AG04449 (cell line): ENCODE results near the gene ZBP1.
A peak's percentile ranks its signal among the peaks of the same experiment; 100 is the strongest.

Source experiments
- CTCF ChIA-PET: fragments of 350-600 bp; formaldehyde crosslinking; extraction: SDS; loops from one replicate; lab custom pipeline; 2021; ENCODE audit warnings: antibody characterized with exemption; lab: Yijun Ruan, JAX
- POLR2A ChIA-PET: fragments of 400-600, 350-600 bp; formaldehyde crosslinking; extraction: SDS; loops from one replicate; lab custom pipeline; 2020; ENCODE audit warnings: antibody characterized with exemption, inconsistent platforms; lab: Yijun Ruan, JAX
- DNase-seq: peaks from one replicate; pipeline ENCODE4 v3.0.0-alpha.2; 2010; ENCODE audit warnings: low read depth, low spot score
- H3K4me3 ChIP-seq: 2 replicates; pipeline ENCODE4 v1.5.1; 2011; ENCODE audit warnings: low read depth, mild to moderate bottlenecking, control low read depth, low read length
- CTCF ChIP-seq: IDR thresholded peaks from one replicate; pipeline ENCODE4 v1.5.1; 2011; ENCODE audit warnings: mild to moderate bottlenecking, moderate library complexity, low read length, control low read depth, inconsistent platforms; ENCODE audit not compliant: insufficient read depth; ENCODE audit errors: missing control alignments

Gene ZBP1

DNA sequence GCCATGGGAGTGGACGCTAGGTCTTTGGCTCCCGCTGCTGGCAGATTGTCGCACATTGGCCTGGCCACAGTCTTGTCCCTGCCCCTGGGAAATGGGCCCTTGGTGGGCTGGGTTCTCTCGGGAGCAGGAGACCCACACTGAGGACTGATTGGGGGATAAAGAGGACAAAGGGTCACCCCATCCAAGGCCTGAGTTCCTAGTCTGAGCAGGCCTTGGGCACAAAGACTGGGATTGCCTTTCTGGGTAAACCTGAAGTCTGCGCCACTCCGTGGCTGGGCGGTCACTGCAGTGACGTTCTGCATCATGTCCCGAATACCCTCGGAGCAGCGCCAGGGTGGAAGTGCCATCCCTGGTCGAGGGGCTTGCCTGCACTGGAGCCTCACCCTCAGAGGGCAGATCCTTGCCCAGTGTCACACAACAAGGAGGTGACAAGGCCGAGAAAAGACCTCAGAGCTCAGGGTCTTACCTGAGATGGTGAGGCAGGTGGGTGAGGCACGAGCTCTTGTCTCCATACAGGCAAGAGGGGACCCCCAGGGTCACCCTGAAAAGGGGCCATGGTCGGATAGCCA lies 36.1 kb upstream of the ZBP1 start:
- CTCF ChIA-PET, result interaction anchor here (1.2 to 5.4 kb wide), 3 partner anchors 8 to 525 kb away, joined by 3 to 59 read pairs (median 42); no protein-coding TSS in a partner anchor
- TF ChIP-seq CTCF, result no peak
- DNase-seq, result no peak
- POLR2A ChIA-PET, result no interaction called here
- no peak overlapping the region for H3K4me3 ChIP-seq

- H3K4me3 ChIP-seq, result no peak overlapping the region
- CTCF ChIA-PET, result interaction anchor here (1.2 to 5.4 kb wide), 6 partner anchors 12 to 525 kb away, joined by 4 to 59 read pairs (median 8); no protein-coding TSS in a partner anchor
- POLR2A ChIA-PET, result no interaction called here
- TF ChIP-seq CTCF, result no peak
- no peak for DNase-seq
Measured at GRCh38 chr20:57655809-57656155, 35.6 kb upstream of the ZBP1 start.

DNA sequence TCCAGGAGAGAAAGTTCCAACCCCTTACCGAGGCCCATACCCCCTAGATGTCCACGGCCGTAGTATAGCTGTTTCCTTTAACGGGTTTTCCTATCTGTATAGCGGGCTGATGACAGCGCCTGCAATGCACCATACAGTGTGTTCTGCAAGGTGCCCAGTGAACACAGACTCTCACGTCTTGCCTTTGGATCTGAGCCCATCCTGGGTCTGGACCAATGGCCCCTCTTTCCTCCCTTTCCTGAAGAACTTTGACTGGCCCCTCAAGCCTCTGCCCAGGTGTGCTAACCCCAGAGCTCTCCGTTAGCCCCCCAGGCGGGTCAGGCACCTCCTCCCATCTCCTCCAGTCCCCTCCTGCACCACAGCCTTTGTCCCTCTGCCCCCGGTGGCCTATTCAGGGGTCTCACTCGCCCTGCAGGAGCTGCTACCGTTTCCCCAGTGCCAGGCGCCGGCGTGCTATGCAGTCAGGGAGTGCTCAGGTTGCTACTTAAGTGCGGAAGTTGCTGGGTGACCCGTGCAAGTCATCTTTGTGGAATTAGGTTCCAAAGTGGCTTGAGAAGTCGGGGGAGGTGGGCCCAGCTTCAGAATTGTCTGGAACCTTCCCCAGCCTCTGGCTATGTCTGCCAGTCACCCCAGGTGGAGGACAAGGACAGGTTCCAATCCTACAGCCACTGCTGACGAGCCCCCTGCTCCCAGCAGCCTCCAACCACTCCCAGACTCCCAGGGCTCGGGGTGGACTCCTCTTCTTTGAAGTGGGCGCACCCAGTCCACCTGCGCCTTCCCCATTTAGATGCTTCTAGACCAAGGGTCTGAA lies 35.0 kb upstream of the ZBP1 start:
- no peak overlapping the region for H3K4me3 ChIP-seq
- CTCF ChIA-PET, result interaction anchor here (1.0 to 5.4 kb wide), 18 partner anchors 10 to 555 kb away, joined by 3 to 59 read pairs (median 5); no protein-coding TSS in a partner anchor
- TF ChIP-seq CTCF, result no peak
- no peak for DNase-seq
- POLR2A ChIA-PET, result no interaction called here

DNA sequence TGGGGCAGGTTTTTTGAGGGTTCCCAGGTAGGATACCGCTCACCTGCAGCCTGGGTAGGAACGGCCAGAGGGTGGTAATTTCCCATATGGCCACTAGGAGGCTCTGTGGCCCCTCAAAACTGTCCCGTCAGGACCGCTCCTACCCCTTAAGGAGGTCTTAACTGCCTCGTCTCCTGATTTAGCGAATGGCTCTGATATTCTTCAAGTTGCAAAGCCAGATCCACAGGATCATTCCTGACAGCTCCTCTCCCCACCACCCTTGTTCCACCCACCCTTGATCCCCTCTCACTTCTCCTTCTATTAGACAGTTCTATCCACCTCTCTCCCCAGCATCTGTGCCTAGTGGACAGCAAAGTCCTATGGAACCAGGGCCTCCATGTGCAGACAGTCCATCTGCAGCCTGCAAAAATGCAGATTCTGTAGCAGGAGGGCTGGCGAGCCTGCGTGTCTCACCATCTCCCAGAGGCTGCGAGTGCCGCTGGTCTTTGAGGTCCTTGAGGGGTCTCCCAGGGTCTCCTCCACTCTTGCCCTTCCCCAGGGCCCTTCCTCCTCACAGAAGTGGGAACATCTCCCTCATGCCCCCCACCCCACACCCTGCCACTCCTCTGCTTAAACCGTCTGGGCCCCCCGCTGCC lies 34.3 kb upstream of the ZBP1 start:
- TF ChIP-seq CTCF, result peak; percentile 89
- POLR2A ChIA-PET, result no interaction called here
- CTCF ChIA-PET, result interaction anchor here (0.6 to 5.4 kb wide), 36 partner anchors 11 to 556 kb away, joined by 3 to 59 read pairs (median 4); no protein-coding TSS in a partner anchor
- H3K4me3 ChIP-seq, result no peak overlapping the region
- DNase-seq, result no peak

GRCh38 chr20:57653910-57654309 lies 33.7 kb upstream of the ZBP1 start:
- POLR2A ChIA-PET, result no interaction called here
- no peak for DNase-seq
- no peak for TF ChIP-seq CTCF
- CTCF ChIA-PET, result interaction anchor here (0.6 to 5.4 kb wide), 38 partner anchors 11 to 558 kb away, joined by 3 to 59 read pairs (median 4); no protein-coding TSS in a partner anchor
- H3K4me3 ChIP-seq, result no peak overlapping the region

GRCh38 chr20:57653546-57653900 lies 33.3 kb upstream of the ZBP1 start:
- DNase-seq, result no peak

More at GRCh38 chr20:57653546-57653900, 33.3 kb upstream of the ZBP1 start:
- H3K4me3 ChIP-seq, result no peak overlapping the region
- POLR2A ChIA-PET, result no interaction called here
- no peak for TF ChIP-seq CTCF
- CTCF ChIA-PET, result interaction anchor here (0.7 to 5.4 kb wide), 35 partner anchors 12 to 558 kb away, joined by 3 to 59 read pairs (median 4); no protein-coding TSS in a partner anchor
